HG03066 (cell line): ENCODE measurements around the gene SURF4.
"Not testable (repeated sequence)": the region's sequence is repeated elsewhere in the genome, so short reads cannot be mapped to it uniquely, and the experiment has no call there.

Source experiments
- ATAC-seq: cut with Tn5 transposase; IDR thresholded peaks from one replicate; pipeline ENCODE4 v1.9.1; 2021; ENCODE audit warnings: low read depth; ENCODE audit not compliant: unreplicated experiment

Gene SURF4

DNA sequence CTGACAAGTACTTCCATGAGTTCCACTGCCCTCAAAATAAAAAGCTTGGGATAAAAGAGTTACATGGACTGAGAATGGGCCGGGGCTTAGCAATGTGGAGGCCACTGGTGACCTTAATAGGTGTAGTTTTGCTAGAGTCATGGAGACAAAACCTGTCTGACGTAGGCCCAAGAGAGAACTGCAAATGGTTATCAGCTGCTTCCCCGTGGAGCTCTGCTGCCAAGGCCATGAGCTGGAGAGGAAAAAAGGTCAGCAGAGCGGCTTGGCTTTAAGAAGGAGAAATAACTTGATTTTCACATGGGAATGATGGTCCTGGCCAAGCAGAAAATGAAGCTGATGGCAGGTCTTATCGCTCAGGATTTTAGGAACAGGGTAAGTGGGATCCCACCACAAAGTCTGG lies 36.2 kb downstream of the SURF4 start:
- no peak for ATAC-seq

DNA sequence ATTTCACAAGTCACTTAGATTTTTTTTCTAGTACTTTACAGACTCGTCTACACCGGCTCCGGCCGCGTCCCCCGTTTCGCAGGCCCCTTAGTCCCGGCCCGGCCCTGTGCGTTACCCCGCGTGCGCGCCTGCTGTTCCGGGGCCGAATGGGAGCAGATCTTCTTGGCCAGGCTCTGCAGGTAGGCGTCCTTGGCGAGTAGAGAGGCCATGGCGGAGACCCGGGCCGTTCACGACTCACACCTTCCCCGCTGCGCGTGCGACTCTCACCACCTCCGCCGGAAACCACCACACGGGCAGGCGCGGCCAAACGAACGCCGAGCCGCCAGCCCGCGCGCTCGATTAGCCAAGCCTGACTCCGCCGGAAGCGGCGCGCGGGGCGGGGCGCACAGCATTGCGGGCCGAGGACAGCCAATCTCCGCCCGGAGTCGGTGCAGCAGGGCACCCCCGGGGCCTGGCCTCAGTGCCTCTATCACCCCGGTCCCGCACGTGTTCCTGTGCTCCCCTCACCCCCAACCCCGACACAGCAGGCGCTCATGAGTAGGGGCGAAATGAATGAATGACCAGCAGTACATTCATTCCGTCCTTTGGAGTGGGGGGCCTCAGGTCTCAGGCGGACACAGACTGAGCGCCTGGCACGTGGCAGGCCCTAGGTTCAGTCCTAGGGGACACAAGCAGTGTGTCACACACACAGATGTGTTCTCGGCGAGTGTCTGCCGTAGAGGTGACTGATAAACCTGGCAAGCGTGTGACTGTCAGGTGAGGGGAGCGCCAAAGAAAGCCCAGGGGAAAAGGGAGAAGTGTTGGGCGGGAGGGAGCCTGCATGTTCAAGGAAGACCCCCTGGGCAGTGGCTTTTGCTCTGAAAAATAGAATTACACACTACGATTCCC lies 39.7 kb downstream of the SURF4 start, which contains the start of gene SURF6:
SURF6 (minus strand) TSS at position 265 of the 888 bp plus-strand sequence; CDS start at position 209, 56 bp downstream.
- ATAC-seq, result peak; percentile 83

DNA sequence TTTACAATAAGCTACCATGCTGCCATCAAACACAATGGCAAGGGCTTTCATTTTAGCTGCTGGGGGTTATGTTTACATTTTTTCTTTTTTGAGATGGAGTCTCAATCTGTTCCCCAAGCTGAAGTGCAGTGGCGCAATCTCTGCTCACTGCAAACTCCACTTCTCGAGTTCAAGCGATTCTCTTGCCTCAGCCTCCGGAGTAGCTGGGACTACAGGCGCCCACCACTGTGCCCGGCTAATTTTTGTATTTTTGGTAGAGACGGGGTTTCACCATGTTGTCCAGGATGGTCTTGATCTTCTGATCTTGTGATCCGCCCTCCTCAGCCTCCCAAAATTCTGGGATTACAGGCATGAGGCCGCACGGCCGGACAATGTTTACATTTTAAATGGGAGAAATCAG lies 41.0 kb downstream of the SURF4 start:
- ATAC-seq, result not testable (repeated sequence)

DNA sequence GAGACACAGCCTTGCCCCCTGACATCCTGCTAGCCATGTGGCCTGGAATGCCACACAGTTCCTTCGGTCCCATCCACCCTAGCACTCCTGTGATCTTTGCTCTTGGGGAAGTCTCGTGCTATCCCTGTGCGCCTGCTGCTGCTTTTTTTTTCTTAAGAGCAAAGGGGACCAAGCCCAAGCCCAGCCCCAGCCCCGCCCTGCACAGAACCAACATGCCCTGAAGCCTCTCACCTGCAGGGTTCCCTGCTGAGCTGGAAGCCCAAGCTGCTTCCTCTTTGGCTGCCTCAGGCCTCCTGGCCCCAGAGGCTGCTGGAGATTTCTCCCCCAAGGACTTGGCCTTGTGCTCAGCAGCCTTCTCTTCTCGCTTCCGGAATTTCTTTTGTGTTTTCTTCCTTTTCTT lies 41.7 kb downstream of the SURF4 start:
- no peak for ATAC-seq

DNA sequence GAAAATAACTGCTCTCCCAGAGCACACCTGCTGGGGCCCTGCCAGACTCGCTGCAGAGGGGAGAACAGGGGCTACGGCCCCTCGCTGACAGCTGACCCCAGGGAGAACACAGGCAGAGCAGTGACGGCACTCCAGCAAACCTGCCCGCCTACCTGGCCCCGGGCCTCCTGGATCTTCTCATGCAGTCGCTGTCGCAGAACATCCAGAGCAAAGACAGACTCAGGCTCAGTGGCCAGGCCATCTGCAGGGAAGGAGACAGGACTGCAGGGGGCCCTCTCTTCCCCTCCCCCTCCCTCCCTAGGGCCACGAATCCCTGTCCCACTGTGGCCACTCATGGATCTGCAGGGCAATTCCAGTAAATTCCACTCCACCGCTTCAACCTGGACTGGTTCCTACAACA lies 42.3 kb downstream of the SURF4 start:
- ATAC-seq, result no peak

GRCh38 chr9:133333011-133333410 lies 42.8 kb downstream of the SURF4 start:
- no peak for ATAC-seq

DNA sequence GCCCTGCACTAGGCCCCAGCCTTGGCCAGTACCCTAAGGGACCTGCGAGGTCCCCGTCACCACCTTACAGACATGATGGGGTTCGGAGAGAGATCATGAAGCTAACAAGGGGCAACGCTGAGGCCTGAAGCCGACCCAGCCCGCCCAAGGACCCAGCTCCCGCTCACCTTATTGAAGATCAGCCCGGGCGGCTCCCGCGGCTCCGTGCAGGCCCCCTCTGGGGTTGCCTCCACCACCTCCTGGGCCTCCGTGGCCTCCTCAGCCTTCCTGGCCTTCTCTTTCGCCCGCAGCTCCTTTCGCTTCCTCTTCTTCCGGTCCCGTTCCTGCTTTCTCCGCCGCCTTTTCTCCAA lies 43.5 kb downstream of the SURF4 start:
- no peak for ATAC-seq

DNA sequence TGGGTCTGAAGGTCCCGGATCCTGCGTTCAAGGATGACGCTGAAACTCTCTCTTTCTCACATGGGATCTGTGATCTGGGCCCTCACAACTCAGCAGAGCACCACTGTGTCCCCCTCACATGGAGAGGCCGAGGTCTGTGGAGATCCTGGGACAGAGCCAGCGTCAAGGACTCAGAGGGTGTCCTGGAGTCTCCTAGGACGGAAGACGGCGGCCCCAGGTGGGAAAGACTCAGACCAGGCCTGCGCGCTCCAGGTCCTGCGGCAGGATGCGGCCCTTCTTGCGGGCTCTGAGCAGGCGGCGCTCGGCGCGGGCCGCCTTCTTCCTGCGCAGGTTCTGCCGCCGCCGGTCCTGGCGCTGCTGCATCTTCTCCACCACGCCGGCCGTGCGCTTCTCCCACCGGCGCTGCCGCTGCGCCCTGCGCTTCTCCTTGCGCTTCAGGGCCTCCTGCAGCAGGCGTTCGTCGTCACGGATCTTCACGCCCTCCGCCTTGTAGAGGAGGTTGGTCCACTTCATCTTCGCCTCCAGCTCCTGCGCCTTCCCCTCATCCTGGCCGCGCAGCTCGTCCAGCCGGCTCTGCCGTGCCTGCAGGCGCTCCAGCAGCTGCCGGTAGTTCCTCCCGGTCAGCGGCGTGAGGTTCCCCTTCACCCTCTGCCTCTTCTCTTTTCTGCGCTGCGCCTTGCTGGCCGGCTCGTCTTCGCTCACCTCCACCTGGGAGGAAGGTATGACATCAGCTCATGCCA lies 44.0 kb downstream of the SURF4 start:
- no peak for ATAC-seq

- no peak for ATAC-seq
These were observed 44.6 kb downstream of the SURF4 start for GRCh38 chr9:133331221-133331620.

DNA sequence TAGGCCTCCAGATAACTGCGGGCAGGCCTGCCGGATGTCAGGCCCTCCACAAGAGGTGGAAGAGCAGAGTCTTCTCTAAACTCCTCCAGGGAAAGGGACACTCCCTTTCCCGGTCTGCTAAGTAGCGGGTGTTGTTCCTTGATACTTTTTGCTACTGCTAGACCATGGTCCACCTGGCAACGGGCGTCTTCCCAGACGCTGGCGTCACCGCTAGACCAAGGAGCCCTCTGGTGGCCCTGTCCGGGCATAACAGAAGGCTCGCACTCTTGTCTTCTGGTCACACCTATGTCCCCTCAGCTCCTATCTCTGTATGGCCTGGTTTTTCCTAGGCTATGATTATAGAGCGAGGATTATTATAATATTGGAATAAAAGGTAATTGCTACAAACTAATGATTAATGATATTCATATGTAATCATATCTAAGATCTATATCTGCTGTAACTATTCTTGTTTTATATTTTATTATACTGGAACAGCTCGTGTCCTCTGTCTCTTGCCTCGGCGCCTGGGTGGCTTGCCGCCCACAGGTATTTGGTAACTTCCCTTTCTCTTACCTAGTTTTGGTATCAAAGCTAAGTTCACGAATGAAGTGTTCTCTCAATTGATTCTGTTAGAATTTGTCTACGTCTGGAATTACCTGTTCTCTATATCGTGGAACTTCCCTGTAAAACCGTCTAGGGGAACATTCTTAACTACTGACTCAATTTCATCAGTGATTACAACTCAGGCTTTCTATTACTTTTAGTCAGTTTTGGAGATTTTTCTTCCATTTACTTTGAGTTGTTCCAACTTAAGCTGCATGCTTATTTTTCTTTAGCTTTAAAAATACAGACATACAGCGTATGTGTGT lies 46.3 kb downstream of the SURF4 start:
- not testable (repeated sequence) for ATAC-seq

DNA sequence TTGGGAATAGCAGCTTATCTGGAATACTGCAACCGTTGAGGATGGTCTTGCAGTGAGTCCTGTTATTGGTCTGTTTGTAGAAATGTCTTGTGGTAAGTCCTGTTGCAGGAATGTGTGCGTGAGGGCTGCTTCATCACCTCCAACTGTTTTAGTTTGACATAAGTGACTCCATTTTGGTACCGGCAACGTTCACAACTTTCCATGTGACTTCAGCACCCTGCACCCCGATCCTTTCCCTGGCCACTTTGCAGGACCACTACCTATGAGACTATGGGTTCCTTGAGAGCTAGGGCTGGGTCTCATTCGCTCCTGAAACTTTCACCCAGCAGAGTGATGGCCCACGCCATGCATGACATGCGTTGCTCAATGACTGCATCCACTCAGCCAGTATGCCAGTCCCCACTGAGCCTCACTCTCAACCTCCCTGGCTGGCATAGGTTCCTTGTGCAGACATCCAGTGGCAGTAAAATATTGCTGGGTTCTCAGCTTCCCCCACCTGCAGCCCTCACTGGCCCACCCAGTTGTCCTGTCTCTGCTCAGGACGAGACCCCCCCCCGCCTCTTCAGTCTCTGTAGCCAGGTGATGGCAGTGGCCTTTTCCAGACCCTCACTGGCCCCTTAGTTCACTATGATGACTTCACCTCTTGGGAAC lies 47.9 kb downstream of the SURF4 start:
- ATAC-seq, result no peak

- ATAC-seq, result not testable (repeated sequence)
These were observed 48.8 kb downstream of the SURF4 start for GRCh38 chr9:133327021-133327420.

GRCh38 chr9:133323991-133324703 lies 51.7 kb downstream of the SURF4 start:
- ATAC-seq, result no peak

GRCh38 chr9:133323211-133323610 lies 52.6 kb downstream of the SURF4 start:
- ATAC-seq, result no peak

DNA sequence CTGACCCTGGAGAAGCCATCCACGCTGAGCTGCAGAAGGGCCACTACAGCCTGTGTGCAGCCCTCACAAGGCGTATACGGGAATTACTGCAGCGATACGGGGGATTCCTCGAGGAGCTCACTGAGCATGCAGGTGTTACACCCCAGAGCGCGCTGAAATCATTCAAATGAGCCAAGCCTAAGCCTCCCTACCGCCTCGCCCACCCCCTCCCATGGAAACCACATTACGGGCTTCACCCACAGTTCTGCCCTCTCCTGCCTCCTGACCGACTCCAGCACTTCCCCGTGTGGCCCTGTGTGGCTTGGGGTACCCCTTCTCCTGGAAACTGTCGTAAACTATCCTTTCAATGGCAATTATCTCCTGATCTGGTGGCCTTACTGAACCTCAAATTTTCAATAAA lies 53.2 kb downstream of the SURF4 start:
- no peak for ATAC-seq

DNA sequence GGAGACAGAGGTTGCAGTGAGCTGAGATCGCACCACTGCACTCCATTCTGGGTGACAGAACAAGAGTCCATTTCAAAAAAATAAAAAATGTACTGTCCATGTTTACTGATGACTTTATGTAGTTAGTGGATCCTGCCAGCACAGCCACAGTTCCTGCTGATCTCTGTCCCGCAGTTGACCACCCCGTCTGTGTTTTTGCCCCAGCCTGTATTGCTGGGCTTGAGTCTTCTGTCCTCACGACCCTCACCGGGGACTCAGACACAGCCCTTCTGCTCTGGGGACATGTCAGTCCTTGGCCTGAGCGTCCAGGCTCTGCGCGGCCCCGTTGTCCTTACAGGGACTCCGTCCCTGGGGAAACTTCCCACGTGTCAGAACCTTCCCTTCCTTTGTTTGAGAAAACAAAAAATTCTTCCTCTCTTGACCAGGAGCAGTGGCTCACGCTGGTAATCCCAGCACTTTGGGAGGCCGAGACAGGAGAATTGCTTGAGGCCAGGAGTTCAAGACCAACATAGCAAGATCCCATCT lies 54.4 kb downstream of the SURF4 start:
- ATAC-seq, result no peak

DNA sequence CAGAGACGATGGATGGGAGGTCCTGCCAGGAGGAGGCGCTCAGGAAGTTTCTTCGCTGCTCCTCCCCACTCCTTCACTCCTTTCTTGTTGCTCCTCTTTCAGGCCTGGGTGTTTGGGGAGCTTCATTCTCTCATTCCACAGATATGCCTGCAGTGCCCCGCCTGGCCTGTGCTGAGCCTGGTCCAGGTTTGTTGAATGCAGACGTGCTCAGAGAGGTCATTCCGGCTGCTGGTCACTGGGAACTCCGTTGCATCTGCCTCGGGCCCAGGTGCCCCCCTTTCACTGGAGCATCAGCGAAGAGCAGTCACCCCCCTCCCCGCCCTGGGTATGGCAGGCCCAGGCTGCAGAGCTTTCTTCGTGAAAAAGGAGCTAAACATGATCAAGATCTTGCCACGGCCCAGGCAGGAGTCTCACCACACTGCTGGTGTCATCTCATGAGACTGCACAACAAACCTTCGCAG lies 55.4 kb downstream of the SURF4 start:
- no peak for ATAC-seq

- ATAC-seq, result not testable (repeated sequence)
These were observed 58.3 kb downstream of the SURF4 start for GRCh38 chr9:133317551-133317950.

DNA sequence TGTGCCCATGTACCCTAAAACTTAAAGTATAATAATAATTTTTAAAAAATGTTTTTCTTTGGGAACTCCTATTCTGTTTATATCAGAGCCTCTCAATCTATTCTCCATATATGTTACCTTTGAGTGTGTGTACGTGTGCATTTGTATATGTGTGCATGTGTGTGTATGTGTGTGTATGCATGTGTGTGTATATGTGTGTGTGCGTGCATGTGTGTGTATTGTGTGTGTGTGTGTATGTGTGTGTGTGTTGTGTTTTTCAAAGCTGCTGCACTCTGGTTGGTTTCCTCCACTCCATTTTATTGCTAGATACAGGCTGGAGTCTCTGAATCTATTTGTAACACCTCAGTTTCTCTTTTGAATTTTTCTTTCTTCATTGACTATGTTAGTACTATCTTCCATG lies 59.9 kb downstream of the SURF4 start:
- no peak for ATAC-seq
